ENCODE data around the gene GRAMD2A. TPM values are rescaled to one million over a fixed set of nuclear protein-coding genes. Genes with fewer than 3 reads are reported as not detected.

Gene GRAMD2A
- total RNA-seq, 1 donor, result 0.63 TPM

- DNase-seq (ENCODE audit: low read depth), result no peak
- H3K4me3 ChIP-seq (ENCODE audit: low read depth, low read length), result no peak overlapping the region
- no peak for TF ChIP-seq CTCF (IDR thresholded peaks at IDR 0.05; ENCODE audit: insufficient read depth, low read length)
Measured at GRCh38 chr15:72153269-72154000, 44.2 kb downstream of the GRAMD2A start.

- TF ChIP-seq CTCF (IDR thresholded peaks at IDR 0.05; ENCODE audit: insufficient read depth, low read length), result no peak
- no peak for DNase-seq (ENCODE audit: low read depth)
Measured at GRCh38 chr15:72147418-72147817, 50.2 kb downstream of the GRAMD2A start.

GRCh38 chr15:72146934-72147333, 50.7 kb downstream of the GRAMD2A start:
- no peak for DNase-seq (ENCODE audit: low read depth)
- H3K4me3 ChIP-seq (ENCODE audit: low read depth, low read length), result no peak overlapping the region
- TF ChIP-seq CTCF (IDR thresholded peaks at IDR 0.05; ENCODE audit: insufficient read depth, low read length), result no peak

More at GRCh38 chr15:72147418-72147817, 50.2 kb downstream of the GRAMD2A start:
- no peak overlapping the region for H3K4me3 ChIP-seq (ENCODE audit: low read depth, low read length)

GRCh38 chr15:72146221-72146620, 51.4 kb downstream of the GRAMD2A start:
- DNase-seq (ENCODE audit: low read depth), result no peak
- H3K4me3 ChIP-seq (ENCODE audit: low read depth, low read length), result no peak overlapping the region
- TF ChIP-seq CTCF (IDR thresholded peaks at IDR 0.05; ENCODE audit: insufficient read depth, low read length), result no peak

- DNase-seq (ENCODE audit: low read depth), result peak; percentile 27
- TF ChIP-seq CTCF (IDR thresholded peaks at IDR 0.05; ENCODE audit: insufficient read depth, low read length), result no peak
- H3K4me3 ChIP-seq (ENCODE audit: low read depth, low read length), result no peak overlapping the region
Measured at GRCh38 chr15:72141171-72142084, 56.2 kb downstream of the GRAMD2A start.

- DNase-seq (ENCODE audit: low read depth), result no peak
Measured at GRCh38 chr15:72140088-72140487, 57.5 kb downstream of the GRAMD2A start.

More at GRCh38 chr15:72140088-72140487, 57.5 kb downstream of the GRAMD2A start:
- no peak for TF ChIP-seq CTCF (IDR thresholded peaks at IDR 0.05; ENCODE audit: insufficient read depth, low read length)
- no peak overlapping the region for H3K4me3 ChIP-seq (ENCODE audit: low read depth, low read length)
